GM10248 (cell line): ENCODE measurements around the gene IPO9.
A peak's percentile ranks its signal among the peaks of the same experiment; 100 is the strongest.

Experiments
- CTCF ChIA-PET: fragments of 300-600 bp; sonication (Branson Sonifier 250); formaldehyde crosslinking; extraction: SDS; loops from one replicate; lab custom pipeline; 2021; ENCODE audit warnings: antibody characterized with exemption; lab: Yijun Ruan, JAX
- POLR2A ChIA-PET: fragments of 350-650 bp; sonication (Branson Sonifier 250); formaldehyde crosslinking; extraction: SDS; loops from one replicate; lab custom pipeline; 2020; ENCODE audit warnings: antibody characterized with exemption; lab: Yijun Ruan, JAX
- DNase-seq: peaks from one replicate; pipeline ENCODE4 v3.0.0; 2012; ENCODE audit errors: extremely low spot score
- TF ChIP-seq, protein P1 (sequence below): IDR thresholded peaks from 2 replicates; pipeline ENCODE4 v1.5.1; 2012; ENCODE audit warnings: mild to moderate bottlenecking, low read depth; ENCODE audit errors: extremely low read depth, missing control alignments, control extremely low read depth

The IPO9 gene

DNA sequence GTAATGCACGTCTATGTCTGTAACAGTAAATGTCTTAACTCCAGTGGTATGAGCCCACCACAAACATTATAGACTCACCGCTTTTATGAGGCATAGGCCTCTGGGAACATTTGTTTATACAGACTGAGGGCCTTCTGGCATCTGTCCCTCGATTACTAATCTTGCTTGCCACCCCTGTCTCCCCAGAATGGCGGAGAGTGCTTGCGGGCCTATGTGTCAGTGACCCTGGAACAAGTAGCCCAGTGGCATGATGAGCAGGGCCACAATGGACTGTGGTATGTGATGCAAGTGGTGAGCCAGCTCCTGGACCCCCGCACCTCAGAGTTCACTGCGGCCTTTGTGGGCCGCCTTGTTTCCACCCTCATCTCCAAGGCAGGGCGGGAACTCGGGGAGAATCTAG lies 41.4 kb downstream of the IPO9 start:
- no peak for DNase-seq
- ChIA-PET POLR2A (no interaction called here), CTCF (interaction anchor here (2.2 kb wide), 1 partner anchor 25 kb away, joined by 10 read pairs; no protein-coding TSS in a partner anchor)
- TF ChIP-seq, protein P1, sequence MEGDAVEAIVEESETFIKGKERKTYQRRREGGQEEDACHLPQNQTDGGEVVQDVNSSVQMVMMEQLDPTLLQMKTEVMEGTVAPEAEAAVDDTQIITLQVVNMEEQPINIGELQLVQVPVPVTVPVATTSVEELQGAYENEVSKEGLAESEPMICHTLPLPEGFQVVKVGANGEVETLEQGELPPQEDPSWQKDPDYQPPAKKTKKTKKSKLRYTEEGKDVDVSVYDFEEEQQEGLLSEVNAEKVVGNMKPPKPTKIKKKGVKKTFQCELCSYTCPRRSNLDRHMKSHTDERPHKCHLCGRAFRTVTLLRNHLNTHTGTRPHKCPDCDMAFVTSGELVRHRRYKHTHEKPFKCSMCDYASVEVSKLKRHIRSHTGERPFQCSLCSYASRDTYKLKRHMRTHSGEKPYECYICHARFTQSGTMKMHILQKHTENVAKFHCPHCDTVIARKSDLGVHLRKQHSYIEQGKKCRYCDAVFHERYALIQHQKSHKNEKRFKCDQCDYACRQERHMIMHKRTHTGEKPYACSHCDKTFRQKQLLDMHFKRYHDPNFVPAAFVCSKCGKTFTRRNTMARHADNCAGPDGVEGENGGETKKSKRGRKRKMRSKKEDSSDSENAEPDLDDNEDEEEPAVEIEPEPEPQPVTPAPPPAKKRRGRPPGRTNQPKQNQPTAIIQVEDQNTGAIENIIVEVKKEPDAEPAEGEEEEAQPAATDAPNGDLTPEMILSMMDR: no peak

DNA sequence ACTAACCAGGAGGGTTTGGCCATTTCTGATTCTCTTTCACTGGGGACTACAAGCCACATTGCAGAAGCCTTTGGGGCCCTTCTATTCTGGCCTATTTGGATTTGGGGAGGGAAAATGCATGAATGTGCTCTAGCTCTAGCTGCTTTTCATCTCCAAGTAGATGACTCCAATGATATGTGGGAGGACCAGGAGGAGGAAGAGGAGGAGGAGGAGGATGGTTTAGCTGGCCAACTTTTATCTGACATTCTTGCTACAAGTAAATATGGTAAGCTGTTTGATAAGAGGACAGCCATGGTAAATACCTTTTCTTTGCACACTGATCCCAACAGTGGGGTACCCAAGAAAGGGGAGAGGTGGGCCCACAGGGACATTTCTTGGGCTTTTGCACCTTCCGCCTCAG lies 45.7 kb downstream of the IPO9 start:
- TF ChIP-seq, protein P1: no peak
- no peak for DNase-seq
- ChIA-PET CTCF (interaction anchor here (0.7 to 1.9 kb wide), 8 partner anchors 8 to 125 kb away, joined by 3 to 8 read pairs (median 4); no protein-coding TSS in a partner anchor), POLR2A (no interaction called here)

DNA sequence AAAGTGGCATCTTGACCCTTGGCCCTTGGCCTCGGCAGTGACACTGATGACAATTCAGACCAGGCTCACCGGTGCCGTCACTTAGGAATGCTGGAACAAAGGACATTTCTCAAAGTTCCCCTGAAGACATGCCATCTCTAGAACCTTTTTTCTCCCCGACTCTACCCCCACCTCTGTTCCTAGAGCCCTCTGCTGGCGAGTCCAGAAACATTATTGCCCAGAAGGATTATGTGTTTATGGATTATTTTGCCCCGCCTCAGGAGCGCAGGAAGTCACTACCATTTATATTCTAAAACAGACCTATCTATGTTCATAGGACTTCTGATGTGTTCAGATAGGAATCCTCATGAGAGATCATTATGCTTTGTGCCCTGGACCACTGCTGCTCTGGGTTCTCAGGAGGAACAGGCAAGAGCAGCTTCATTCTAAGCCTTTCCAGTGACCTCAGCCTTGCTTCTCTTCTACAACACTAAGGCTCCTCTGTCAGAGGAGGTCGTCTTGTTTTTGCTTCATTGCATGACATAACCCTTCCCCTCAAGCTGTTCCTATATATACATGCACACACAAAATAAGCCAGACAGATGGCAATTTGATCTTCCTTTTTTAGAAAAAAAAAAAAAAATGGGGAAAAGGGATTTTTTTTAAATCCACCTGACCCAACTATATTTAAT lies 47.3 kb downstream of the IPO9 start:
- CTCF ChIA-PET: interaction anchor here (0.9 to 1.7 kb wide), 2 partner anchors 9 to 20 kb away, joined by 4 to 9 read pairs; no protein-coding TSS in a partner anchor
- POLR2A ChIA-PET: no interaction called here
- DNase-seq: no peak
- TF ChIP-seq, protein P1: no peak

DNA sequence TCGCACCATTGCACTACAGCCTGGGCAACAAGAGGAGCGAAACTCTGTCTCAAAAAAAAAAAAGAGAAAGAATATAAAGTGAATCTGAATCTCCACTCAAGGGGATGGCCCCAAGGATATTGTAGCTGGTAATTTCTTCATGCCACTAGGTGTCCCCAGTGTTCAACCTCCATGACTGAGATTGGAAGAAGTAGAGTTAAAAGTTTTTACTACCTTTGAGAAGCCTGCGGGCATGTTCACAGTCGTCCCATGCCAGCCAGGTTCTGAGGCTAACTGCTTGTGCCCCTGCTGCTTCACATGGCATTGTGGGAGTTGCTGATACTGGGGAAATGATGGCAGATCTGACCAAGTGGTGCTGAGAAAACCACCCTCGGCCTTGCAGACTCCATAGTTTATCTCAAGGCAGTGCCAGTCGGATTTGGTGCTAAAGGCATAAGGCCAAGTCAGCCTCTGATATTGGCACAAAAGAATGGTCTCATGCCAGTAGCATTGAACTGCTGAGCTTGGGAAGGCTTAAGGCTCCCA lies 49.0 kb downstream of the IPO9 start:
- CTCF ChIA-PET: interaction anchor here (0.6 to 11.2 kb wide), 17 partner anchors 8 to 240 kb away, joined by 3 to 174 read pairs (median 5); partner anchors contain the start of genes IPO9 and SHISA4
- POLR2A ChIA-PET: no interaction called here
- TF ChIP-seq, protein P1: peak; percentile 42
- peak; percentile 53 for DNase-seq

DNA sequence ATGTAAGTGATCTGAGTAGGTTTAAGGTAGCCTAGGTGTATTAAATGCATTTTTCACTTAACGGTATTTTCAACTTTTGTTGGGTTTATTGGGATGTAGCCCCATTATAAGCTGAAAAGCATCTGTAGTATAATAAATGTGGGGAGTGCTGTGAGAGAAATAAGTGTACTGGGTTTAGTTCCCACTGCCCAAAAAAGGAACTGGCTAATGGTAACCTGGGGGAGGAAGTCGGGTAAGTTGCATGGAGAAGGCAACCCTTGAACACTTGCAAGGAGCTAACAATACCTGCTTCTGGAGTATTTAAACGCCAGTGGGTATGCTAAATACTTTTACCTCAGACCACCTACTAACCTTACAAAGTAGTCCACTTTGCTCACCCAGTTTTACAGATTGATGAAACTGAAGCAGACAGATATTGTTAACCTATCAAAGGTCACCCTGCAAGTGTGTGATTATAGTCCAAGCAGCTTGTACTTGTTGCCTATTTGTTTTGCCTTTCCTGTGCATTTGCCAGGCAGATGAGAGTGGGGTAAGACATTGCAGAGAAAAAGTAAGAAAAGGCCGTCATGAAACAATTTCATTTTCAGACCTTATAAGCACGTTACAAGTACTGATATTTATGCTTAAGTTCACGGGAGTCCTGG lies 52.1 kb downstream of the IPO9 start:
- TF ChIP-seq, protein P1: no peak
- DNase-seq: no peak
- POLR2A ChIA-PET: interaction anchor here (0.6 kb wide), 1 partner anchor 84 kb away, joined by 3 read pairs; no protein-coding TSS in a partner anchor
- CTCF ChIA-PET: interaction anchor here (0.9 to 11.2 kb wide), 6 partner anchors 12 to 445 kb away, joined by 3 to 174 read pairs (median 4); partner anchors contain the start of gene SHISA4

DNA sequence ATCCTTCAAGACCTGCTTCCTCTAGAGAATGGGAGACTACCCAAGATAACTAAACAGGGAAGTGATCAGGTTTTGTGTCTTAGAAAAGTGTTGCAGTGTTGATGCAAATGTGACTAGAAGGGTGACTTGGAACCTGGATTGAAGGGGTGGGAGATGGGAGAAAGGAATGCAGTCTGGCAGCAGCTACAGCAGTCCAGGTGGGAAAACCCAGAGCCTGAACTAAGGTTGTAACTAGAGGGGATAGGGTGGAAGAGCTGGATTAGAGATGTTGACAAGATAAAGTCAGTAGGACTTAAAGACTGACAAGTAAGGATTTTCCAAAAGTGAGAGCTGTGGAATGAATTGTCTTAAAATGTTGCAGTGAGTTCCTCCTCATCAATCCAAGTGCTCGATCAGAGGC lies 52.7 kb downstream of the IPO9 start:
- DNase-seq: no peak
- CTCF ChIA-PET: interaction anchor here (5.9 to 11.2 kb wide), 2 partner anchors 11 to 91 kb away, joined by 27 to 174 read pairs; partner anchors contain the start of gene SHISA4
- TF ChIP-seq, protein P1: no peak
- POLR2A ChIA-PET: no interaction called here
